SK-N-DZ (cell line): ENCODE results near the gene IRGM.

Experiments
- DNase-seq: peaks from one replicate; pipeline ENCODE4 v3.0.0-alpha.2; 2015; ENCODE audit warnings: low spot score

IRGM gene

GRCh38 chr5:150895431-150896428, 49.4 kb downstream of the IRGM start:
- no peak for DNase-seq
